Measurements from ENCODE around the gene S100A4.

Gene S100A4

DNA sequence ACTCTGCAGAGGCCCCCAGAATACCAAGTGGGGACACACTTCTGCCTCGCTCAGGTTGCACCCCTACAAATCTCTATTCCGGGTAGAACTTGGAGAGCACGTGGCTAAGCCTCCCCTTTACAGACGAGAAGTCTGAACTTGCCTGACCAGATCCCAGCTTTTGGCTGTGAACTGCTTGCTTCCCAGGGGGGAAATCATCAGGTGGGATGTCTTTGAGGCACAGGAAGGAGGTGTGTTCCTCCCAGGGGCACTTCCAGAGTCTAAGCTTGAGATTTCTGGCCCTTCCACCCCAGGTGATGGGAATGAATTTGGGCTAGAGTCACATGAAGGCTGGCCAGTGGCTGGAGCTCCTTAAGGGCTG lies 4.8 kb upstream of the S100A4 start:
- H3K27me3 ChIP-seq (ENCODE audit: control insufficient read depth in 5 of 5, insufficient read depth in 4 of 5, low read length in 5 of 5) = peaks cover 0 to 4% (median 0%) of the 10 kb centered on the region in 5 donors
- H3K36me3 ChIP-seq (ENCODE audit: control insufficient read depth in 5 of 5, insufficient read depth in 5 of 5, low read length in 5 of 5) = peaks cover 0 to 3% (median 0%) of the 10 kb centered on the region in 5 donors
- H3K4me1 ChIP-seq (ENCODE audit: control insufficient read depth in 5 of 5, insufficient read depth in 5 of 5, low read length in 5 of 5) = peaks cover 35 to 70% (median 61%) of the 10 kb centered on the region in 5 donors
- H3K4me3 ChIP-seq (ENCODE audit: low read depth in 1 of 5, low read length in 5 of 5) = no peak overlapping the region
- peak overlapping the region; percentile 84 for H3K27ac ChIP-seq (ENCODE audit: low read depth, low read length)
- H3K9me3 ChIP-seq (ENCODE audit: control insufficient read depth in 5 of 5, low read length in 5 of 5) = no peaks in the 10 kb centered on the region
- H3K9ac ChIP-seq (ENCODE audit: low read length in 5 of 5) = peak overlapping the region in 1 of 5 donors; percentile 48

DNA sequence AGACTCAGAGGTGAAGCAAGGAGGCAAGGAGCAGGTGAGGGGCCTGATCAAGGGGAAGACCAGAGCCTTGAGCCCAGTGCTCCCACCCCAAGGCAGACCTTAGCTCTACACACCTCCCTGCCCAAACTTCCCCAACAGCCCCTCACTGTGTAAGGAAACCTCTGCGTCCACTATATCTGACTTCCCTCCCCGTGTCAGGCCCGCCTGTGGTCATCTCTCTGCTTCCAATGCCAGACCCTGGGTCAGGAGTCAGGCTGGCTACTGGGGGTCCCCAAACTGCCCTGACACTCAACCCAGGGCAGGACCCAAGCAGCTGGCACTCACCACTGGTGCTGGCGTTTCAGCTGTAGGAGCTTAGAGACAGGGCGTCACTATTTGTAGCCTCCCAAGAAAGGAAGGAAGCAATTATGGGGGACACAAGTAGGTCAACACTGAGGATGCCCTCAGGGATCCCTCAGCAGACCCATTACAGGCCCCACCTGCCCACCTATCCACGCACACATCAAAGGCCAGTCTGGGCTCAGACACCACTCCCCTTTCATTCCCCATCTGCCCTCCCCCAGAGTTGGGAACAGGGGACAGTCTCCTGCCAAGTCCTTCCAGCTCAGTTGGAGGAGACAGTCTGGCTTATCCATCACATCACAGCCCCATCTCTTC lies 4.3 kb upstream of the S100A4 start:
- Histone ChIP-seq H3K27ac (ENCODE audit: low read depth, low read length) (peak overlapping the region; percentile 84), H3K36me3 (ENCODE audit: control insufficient read depth in 5 of 5, insufficient read depth in 5 of 5, low read length in 5 of 5) (peaks cover 0 to 3% (median 0%) of the 10 kb centered on the region in 5 donors), H3K9ac (ENCODE audit: low read length in 5 of 5) (peak overlapping the region in 3 of 5 donors; percentile 41 to 97 (median 44)), H3K4me1 (ENCODE audit: control insufficient read depth in 5 of 5, insufficient read depth in 5 of 5, low read length in 5 of 5) (peaks cover 40 to 75% (median 67%) of the 10 kb centered on the region in 5 donors), H3K4me3 (ENCODE audit: low read depth in 1 of 5, low read length in 5 of 5) (peak overlapping the region in 1 of 5 donors; percentile 29), H3K27me3 (ENCODE audit: control insufficient read depth in 5 of 5, insufficient read depth in 4 of 5, low read length in 5 of 5) (peaks cover 0 to 4% (median 0%) of the 10 kb centered on the region in 5 donors), H3K9me3 (ENCODE audit: control insufficient read depth in 5 of 5, low read length in 5 of 5) (no peaks in the 10 kb centered on the region)

DNA sequence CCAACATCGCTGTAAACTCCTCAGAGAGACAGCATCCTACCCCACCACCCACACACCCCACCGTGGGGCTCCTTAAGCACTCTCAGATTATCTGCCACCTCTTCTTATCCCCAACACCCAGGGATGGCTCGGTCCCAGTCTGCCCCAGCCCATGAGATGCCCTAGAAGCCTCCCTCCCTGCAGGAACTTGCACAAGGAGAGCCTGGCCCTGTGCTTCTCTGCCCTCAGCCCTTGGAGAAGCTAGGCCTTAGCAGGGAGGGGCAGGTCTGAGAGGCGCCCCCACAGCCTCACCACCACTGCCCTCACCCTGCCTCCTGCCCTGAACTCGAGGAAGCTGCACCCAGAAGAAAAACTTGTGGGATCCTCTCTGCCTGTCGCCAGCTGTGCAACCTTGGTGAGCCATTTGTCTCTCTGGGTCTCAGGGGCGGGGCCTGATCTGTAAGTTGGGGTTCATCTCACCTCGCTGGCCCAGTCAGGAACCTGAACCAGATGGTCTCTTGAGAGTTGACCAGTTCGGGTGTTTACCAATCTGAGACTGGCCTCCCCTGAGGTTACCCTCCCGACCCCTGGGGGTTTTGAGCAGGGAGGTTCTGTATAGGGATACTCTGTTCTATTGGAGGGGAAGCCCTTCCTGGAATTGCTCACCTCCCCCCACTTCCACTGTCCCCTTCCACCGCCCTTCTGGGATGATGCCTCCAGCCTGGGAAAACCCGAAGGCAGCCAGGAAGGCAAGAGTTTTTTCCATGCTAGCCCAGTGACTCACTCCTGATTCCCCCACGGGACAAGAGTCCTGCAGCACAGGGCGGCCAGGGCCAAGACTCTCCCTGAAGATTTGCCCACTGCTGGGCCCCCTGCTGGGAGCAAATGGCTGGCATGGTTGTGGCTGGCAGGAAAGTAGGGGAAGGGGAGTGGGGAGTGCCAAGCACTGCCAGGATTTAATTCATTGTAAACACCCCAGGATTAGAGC lies 3.4 kb upstream of the S100A4 start, which contains the start of gene S100A3:
TSS of gene S100A3 (minus strand) at position 537 of the 967 bp plus-strand sequence. CDS start 773 bp downstream, outside the sequence.
- Histone ChIP-seq H3K4me1 (ENCODE audit: control insufficient read depth in 5 of 5, insufficient read depth in 5 of 5, low read length in 5 of 5) (peaks cover 44 to 75% (median 72%) of the 10 kb centered on the region in 5 donors), H3K9ac (ENCODE audit: low read length in 5 of 5) (peak within 1 kb of the TSS; percentile 41 to 97 (median 48)), H3K4me3 (ENCODE audit: low read depth in 1 of 5, low read length in 5 of 5) (peak within 1 kb of the TSS in 2 of 5 donors; percentile 6 to 29), H3K36me3 (ENCODE audit: control insufficient read depth in 5 of 5, insufficient read depth in 5 of 5, low read length in 5 of 5) (peaks cover 0 to 7% (median 3%) of the 10 kb centered on the region in 5 donors), H3K27me3 (ENCODE audit: control insufficient read depth in 5 of 5, insufficient read depth in 4 of 5, low read length in 5 of 5) (peaks cover 0 to 4% (median 0%) of the 10 kb centered on the region in 5 donors), H3K27ac (ENCODE audit: low read depth, low read length) (peak within 1 kb of the TSS; percentile 84), H3K9me3 (ENCODE audit: control insufficient read depth in 5 of 5, low read length in 5 of 5) (no peaks in the 10 kb centered on the region)

DNA sequence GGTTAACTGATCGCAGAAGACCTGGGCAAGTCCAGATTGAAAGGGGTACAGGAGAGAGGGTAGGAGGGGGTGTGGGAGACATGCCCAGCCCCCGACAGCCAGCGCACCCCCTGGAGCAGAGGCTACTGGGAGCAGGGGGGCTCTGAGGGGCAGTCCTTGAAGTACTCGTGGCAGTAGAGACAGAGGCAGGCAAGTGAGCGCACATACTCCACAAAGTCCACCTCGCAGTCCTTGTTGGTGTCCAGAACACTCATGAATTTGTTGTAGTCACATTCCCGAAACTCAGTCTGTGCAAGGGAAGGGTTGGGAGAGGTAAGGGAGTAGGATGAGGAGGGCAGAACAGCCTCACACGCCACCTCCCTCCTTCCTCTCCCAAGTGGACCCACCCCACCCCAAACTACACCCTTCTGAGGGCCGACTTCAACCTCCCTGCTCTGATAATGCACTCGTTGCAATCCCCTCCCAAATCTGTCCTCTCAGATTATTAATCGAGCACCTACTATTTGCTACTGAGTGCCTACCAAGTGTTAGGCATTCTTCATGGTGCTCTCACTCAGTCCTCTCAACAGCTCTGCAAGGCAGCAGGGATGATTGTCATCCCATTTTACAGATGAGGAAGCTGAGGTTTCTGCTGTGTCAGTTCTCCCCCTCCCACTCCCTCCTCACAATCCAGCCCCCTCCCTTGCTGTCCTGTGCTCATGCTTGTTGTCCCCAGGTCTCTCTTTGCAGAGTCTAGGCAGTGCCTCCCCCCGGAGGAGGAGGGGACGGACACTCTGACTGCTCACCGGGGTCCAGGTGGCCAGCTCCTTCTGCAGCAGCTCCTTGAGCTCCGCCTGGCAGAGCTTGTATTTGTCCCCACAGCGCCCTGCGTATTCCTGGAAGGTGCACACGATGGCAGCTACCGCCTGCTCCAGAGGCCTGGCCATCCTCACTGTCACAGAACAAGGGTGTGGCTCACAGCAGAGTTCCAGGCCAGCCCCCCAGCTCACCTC lies 2.2 kb upstream of the S100A4 start:
- Histone ChIP-seq H3K27me3 (ENCODE audit: control insufficient read depth in 5 of 5, insufficient read depth in 4 of 5, low read length in 5 of 5) (peaks cover 0 to 4% (median 0%) of the 10 kb centered on the region in 5 donors), H3K9ac (ENCODE audit: low read length in 5 of 5) (peak overlapping the region in 3 of 5 donors; percentile 32 to 52 (median 48)), H3K36me3 (ENCODE audit: control insufficient read depth in 5 of 5, insufficient read depth in 5 of 5, low read length in 5 of 5) (peaks cover 0 to 15% (median 3%) of the 10 kb centered on the region in 5 donors), H3K4me1 (ENCODE audit: control insufficient read depth in 5 of 5, insufficient read depth in 5 of 5, low read length in 5 of 5) (peaks cover 37 to 80% (median 78%) of the 10 kb centered on the region in 5 donors), H3K4me3 (ENCODE audit: low read depth in 1 of 5, low read length in 5 of 5) (peak overlapping the region in 1 of 5 donors; percentile 13), H3K9me3 (ENCODE audit: control insufficient read depth in 5 of 5, low read length in 5 of 5) (no peaks in the 10 kb centered on the region), H3K27ac (ENCODE audit: low read depth, low read length) (peak overlapping the region; percentile 84)

DNA sequence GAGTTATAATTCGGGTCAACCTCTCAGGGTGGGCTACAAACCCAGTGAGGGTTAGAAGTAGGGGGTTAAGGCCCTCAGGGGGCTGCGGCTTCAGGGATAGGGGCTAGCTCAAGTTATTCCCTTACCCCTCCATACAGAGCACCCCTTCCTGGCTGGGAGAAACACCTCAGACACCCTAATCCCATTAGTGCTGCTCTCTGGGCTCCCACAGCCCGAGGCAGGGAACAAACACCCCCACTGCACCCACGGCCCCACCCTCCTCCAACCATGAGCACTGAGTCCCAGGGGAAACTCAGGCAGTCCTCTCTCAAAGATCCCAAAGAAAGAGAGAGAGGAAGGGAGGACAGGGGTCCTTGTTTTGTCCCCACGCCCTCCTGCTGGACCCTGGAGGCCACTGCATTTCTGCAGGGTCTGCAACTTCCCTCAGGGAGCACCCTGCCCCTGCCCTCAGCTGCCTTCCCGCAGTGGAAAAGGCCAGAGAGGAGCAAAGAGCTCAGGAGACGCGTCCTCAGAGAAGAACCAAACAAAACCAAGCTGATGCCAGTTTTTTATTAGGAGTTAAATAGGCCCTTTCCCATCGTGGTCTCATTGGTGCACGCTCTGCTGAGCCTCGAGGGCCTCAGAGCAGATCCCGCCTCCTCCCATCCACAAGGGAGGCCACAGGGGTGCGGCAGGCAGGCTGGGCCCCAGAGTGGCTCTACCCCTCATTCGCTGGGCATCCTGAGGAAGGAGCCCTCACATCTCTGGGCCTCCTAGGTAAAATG lies 1.4 kb upstream of the S100A4 start:
- peaks cover 0 to 4% (median 0%) of the 10 kb centered on the region in 5 donors for H3K27me3 ChIP-seq (ENCODE audit: control insufficient read depth in 5 of 5, insufficient read depth in 4 of 5, low read length in 5 of 5)
- peaks cover 37 to 89% (median 86%) of the 10 kb centered on the region in 5 donors for H3K4me1 ChIP-seq (ENCODE audit: control insufficient read depth in 5 of 5, insufficient read depth in 5 of 5, low read length in 5 of 5)
- peak overlapping the region; percentile 84 for H3K27ac ChIP-seq (ENCODE audit: low read depth, low read length)
- peaks cover 0 to 17% (median 3%) of the 10 kb centered on the region in 5 donors for H3K36me3 ChIP-seq (ENCODE audit: control insufficient read depth in 5 of 5, insufficient read depth in 5 of 5, low read length in 5 of 5)
- H3K9ac ChIP-seq (ENCODE audit: low read length in 5 of 5) = peak overlapping the region in 2 of 5 donors; percentile 44 to 47
- no peaks in the 10 kb centered on the region for H3K9me3 ChIP-seq (ENCODE audit: control insufficient read depth in 5 of 5, low read length in 5 of 5)
- H3K4me3 ChIP-seq (ENCODE audit: low read depth in 1 of 5, low read length in 5 of 5) = peak overlapping the region; percentile 60 to 88 (median 84)

DNA sequence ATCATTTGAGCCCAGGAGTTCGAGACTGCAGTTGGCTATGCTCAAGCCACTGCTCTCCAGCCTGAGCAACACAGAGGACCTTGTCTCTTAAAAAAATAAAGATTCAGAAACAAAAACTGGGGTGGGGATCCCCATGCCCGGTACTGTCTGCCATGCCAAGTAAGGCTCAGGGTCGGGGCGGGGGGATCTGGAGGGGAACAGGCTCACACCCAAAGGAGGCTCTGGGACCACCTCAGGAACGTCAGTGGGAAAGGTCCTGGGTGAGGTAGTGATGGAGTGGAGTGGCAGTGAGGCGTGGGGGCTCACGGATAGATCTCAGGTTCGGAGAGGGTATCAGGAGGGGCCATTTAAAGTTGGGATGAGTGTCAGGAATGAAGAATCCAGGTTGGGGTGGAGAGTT lies 765 bp upstream of the S100A4 start:
- Histone ChIP-seq H3K4me3 (ENCODE audit: low read depth in 1 of 5, low read length in 5 of 5) (peak overlapping the region; percentile 60 to 88 (median 84)), H3K9me3 (ENCODE audit: control insufficient read depth in 5 of 5, low read length in 5 of 5) (no peaks in the 10 kb centered on the region), H3K27ac (ENCODE audit: low read depth, low read length) (peak overlapping the region; percentile 84), H3K9ac (ENCODE audit: low read length in 5 of 5) (peak overlapping the region; percentile 44 to 79 (median 64)), H3K27me3 (ENCODE audit: control insufficient read depth in 5 of 5, insufficient read depth in 4 of 5, low read length in 5 of 5) (peaks cover 0 to 4% (median 0%) of the 10 kb centered on the region in 5 donors), H3K36me3 (ENCODE audit: control insufficient read depth in 5 of 5, insufficient read depth in 5 of 5, low read length in 5 of 5) (peaks cover 0 to 17% (median 3%) of the 10 kb centered on the region in 5 donors), H3K4me1 (ENCODE audit: control insufficient read depth in 5 of 5, insufficient read depth in 5 of 5, low read length in 5 of 5) (peaks cover 37 to 95% (median 91%) of the 10 kb centered on the region in 5 donors)

DNA sequence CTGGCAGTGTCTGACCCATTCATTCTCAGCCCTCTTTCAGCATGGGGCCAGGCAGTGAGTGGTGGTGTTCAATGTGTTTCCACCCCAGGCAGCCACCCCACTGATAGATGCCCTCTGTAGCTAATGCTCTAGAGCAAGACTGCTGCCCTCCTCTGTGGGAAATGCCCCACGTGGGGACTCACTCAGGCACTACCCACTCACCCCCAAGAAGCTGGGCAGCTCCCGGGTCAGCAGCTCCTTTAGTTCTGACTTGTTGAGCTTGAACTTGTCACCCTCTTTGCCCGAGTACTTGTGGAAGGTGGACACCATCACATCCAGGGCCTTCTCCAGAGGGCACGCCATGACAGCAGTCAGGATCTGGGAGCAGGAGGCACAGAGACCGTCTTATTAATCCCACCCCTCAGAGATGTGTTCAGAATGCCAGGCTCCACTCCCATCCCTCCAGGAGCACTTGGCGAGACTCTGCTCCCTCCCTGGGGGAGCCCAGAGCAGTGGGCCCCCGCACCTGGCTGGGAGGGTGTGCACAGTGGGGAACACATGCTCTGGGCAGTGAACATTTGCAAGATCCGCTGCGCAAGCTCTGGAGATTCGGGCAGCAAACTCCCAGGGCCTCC lies 1.0 kb downstream of the S100A4 start:
- no peaks in the 10 kb centered on the region for H3K9me3 ChIP-seq (ENCODE audit: control insufficient read depth in 5 of 5, low read length in 5 of 5)
- H3K27ac ChIP-seq (ENCODE audit: low read depth, low read length) = peak overlapping the region; percentile 84
- H3K4me1 ChIP-seq (ENCODE audit: control insufficient read depth in 5 of 5, insufficient read depth in 5 of 5, low read length in 5 of 5) = peaks cover 26 to 91% (median 88%) of the 10 kb centered on the region in 5 donors
- peak overlapping the region; percentile 23 to 81 (median 64) for H3K9ac ChIP-seq (ENCODE audit: low read length in 5 of 5)
- peaks cover 0 to 4% (median 0%) of the 10 kb centered on the region in 5 donors for H3K27me3 ChIP-seq (ENCODE audit: control insufficient read depth in 5 of 5, insufficient read depth in 4 of 5, low read length in 5 of 5)
- H3K36me3 ChIP-seq (ENCODE audit: control insufficient read depth in 5 of 5, insufficient read depth in 5 of 5, low read length in 5 of 5) = peaks cover 0 to 17% (median 3%) of the 10 kb centered on the region in 5 donors
- peak overlapping the region; percentile 60 to 88 (median 84) for H3K4me3 ChIP-seq (ENCODE audit: low read depth in 1 of 5, low read length in 5 of 5)

DNA sequence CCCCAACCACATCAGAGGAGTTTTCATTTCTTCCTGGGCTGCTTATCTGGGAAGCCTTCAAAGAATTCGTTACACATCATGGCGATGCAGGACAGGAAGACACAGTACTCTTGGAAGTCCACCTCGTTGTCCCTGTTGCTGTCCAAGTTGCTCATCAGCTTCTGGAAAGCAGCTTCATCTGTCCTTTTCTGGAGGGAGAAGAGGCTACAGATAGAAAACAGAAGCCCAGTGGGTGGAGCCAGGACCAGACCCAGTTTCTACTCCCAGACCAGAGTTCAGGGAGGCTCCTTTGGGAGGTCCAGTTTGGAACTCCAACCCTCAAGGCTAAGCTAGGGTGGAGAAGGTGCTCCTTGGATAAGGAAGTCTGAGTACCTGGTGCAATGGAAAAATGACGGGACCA lies 1.9 kb downstream of the S100A4 start:
- Histone ChIP-seq H3K27me3 (ENCODE audit: control insufficient read depth in 5 of 5, insufficient read depth in 4 of 5, low read length in 5 of 5) (no peaks in the 10 kb centered on the region), H3K4me1 (ENCODE audit: control insufficient read depth in 5 of 5, insufficient read depth in 5 of 5, low read length in 5 of 5) (peaks cover 18 to 83% (median 80%) of the 10 kb centered on the region in 5 donors), H3K27ac (ENCODE audit: low read depth, low read length) (peak overlapping the region; percentile 84)

More for the DNA sequence above, 1.9 kb downstream of the S100A4 start:
- no peaks in the 10 kb centered on the region for H3K9me3 ChIP-seq (ENCODE audit: control insufficient read depth in 5 of 5, low read length in 5 of 5)
- H3K9ac ChIP-seq (ENCODE audit: low read length in 5 of 5) = peak overlapping the region in 2 of 5 donors; percentile 64 to 81
- H3K4me3 ChIP-seq (ENCODE audit: low read depth in 1 of 5, low read length in 5 of 5) = peak overlapping the region; percentile 60 to 88 (median 84)
- peaks cover 0 to 15% (median 3%) of the 10 kb centered on the region in 5 donors for H3K36me3 ChIP-seq (ENCODE audit: control insufficient read depth in 5 of 5, insufficient read depth in 5 of 5, low read length in 5 of 5)
